ENCODE data around the gene SKI.

Gene SKI

GRCh38 chr1:2267051-2267830 is 39.1 kb downstream of the SKI start:
- no peak for DNase-seq

- no peak for DNase-seq
These were observed 39.7 kb downstream of the SKI start for GRCh38 chr1:2267862-2268261.

- DNase-seq, result no peak
These were observed 40.4 kb downstream of the SKI start for GRCh38 chr1:2268285-2269056.

GRCh38 chr1:2269193-2269921 is 41.2 kb downstream of the SKI start:
- no peak for DNase-seq

- no peak for DNase-seq
These were observed 41.8 kb downstream of the SKI start for GRCh38 chr1:2269922-2270259.

GRCh38 chr1:2270260-2271100 is 42.4 kb downstream of the SKI start:
- no peak for DNase-seq

GRCh38 chr1:2271211-2271721 is 43.1 kb downstream of the SKI start:
- DNase-seq, result no peak

- DNase-seq, result no peak
These were observed 43.9 kb downstream of the SKI start for GRCh38 chr1:2271841-2272655.

- DNase-seq, result no peak
These were observed 44.7 kb downstream of the SKI start for GRCh38 chr1:2272686-2273400.

GRCh38 chr1:2273401-2274090 is 45.4 kb downstream of the SKI start:
- no peak for DNase-seq

- DNase-seq, result no peak
These were observed 46.3 kb downstream of the SKI start for GRCh38 chr1:2274231-2274928.

- DNase-seq, result peak in 1 of 3 donors; percentile 25
These were observed 46.9 kb downstream of the SKI start for GRCh38 chr1:2274929-2275475.

- no peak for DNase-seq
These were observed 47.8 kb downstream of the SKI start for GRCh38 chr1:2275796-2276536.

GRCh38 chr1:2276803-2277580 is 48.9 kb downstream of the SKI start:
- DNase-seq, result peak in 1 of 3 donors; percentile 17

GRCh38 chr1:2277741-2278488 is 49.8 kb downstream of the SKI start:
- DNase-seq, result no peak

GRCh38 chr1:2278591-2279209 is 50.6 kb downstream of the SKI start:
- no peak for DNase-seq

Data from suppressor macrophage treated with lipopolysaccharide for 1 hour (primary cell).